ENCODE data around the gene MBNL3.

GRCh38 chrX:132336172-132336571, 152.7 kb downstream of the MBNL3 start:
- no peak for TF ChIP-seq POLR2A (IDR thresholded peaks at IDR 0.05; ENCODE audit: low read length)
- no peak for TF ChIP-seq GATA1 (IDR thresholded peaks at IDR 0.05; ENCODE audit: low read depth, low read length)
